ENCODE results near the gene TIMM22. TPM values are rescaled to one million over a fixed set of nuclear protein-coding genes. Genes with fewer than 3 reads are reported as not detected.

TIMM22 gene
- total and polyA plus RNA-seq, 10 donors = 5.1 to 14.3 (median 11.0) TPM

DNA sequence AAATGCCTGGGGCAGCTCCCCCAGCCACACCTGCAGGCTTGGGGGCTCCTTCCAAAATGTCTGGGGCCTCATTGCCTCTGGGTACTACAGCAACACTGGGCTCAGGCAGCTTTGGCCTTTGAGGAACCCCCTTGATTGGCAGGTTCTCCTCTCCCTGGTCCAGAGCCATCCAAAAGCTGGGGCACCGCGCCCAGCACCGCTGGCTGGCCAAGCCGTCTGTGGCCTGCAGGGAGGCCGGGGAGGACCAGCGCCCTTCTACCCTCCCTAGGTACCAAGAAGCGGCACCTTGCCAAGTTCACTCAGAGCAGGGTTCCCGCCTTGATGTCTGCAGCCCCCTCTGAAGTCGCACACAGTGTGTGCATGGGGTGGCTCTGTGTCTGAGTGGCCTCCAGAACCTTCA, 30.1 kb downstream of the TIMM22 start:
- no peak overlapping the region for H3K27ac ChIP-seq
- H3K27me3 ChIP-seq (replicated peaks in 1 of 7) = no peaks in the 10 kb centered on the region
- intact Hi-C loops (cut with DNase I; ENCODE audit: low total_unique reads) = no loop called here
- no peak for DNase-seq
- H3K4me3 ChIP-seq = no peak overlapping the region
- TF ChIP-seq POLR2A (IDR thresholded peaks at IDR 0.05) (no peak), POLR2AphosphoS5 (IDR thresholded peaks at IDR 0.05) (no peak)
- TF ChIP-seq, protein P1, sequence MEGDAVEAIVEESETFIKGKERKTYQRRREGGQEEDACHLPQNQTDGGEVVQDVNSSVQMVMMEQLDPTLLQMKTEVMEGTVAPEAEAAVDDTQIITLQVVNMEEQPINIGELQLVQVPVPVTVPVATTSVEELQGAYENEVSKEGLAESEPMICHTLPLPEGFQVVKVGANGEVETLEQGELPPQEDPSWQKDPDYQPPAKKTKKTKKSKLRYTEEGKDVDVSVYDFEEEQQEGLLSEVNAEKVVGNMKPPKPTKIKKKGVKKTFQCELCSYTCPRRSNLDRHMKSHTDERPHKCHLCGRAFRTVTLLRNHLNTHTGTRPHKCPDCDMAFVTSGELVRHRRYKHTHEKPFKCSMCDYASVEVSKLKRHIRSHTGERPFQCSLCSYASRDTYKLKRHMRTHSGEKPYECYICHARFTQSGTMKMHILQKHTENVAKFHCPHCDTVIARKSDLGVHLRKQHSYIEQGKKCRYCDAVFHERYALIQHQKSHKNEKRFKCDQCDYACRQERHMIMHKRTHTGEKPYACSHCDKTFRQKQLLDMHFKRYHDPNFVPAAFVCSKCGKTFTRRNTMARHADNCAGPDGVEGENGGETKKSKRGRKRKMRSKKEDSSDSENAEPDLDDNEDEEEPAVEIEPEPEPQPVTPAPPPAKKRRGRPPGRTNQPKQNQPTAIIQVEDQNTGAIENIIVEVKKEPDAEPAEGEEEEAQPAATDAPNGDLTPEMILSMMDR (IDR thresholded peaks at IDR 0.05 in 8 of 11, conservative IDR thresholded peaks at IDR 0.05 in 3 of 11) = no peak
- peaks cover 0 to 31% (median 9%) of the 10 kb centered on the region in 6 donors for H3K4me1 ChIP-seq
- H3K36me3 ChIP-seq = peaks cover 0 to 93% (median 9%) of the 10 kb centered on the region in 6 donors
- WGBS, 5 donors = 74 to 98% (median 93%) methylated on average over 3 to 9 of the region's 9 CpGs
- H3K9me3 ChIP-seq = no peaks in the 10 kb centered on the region

DNA sequence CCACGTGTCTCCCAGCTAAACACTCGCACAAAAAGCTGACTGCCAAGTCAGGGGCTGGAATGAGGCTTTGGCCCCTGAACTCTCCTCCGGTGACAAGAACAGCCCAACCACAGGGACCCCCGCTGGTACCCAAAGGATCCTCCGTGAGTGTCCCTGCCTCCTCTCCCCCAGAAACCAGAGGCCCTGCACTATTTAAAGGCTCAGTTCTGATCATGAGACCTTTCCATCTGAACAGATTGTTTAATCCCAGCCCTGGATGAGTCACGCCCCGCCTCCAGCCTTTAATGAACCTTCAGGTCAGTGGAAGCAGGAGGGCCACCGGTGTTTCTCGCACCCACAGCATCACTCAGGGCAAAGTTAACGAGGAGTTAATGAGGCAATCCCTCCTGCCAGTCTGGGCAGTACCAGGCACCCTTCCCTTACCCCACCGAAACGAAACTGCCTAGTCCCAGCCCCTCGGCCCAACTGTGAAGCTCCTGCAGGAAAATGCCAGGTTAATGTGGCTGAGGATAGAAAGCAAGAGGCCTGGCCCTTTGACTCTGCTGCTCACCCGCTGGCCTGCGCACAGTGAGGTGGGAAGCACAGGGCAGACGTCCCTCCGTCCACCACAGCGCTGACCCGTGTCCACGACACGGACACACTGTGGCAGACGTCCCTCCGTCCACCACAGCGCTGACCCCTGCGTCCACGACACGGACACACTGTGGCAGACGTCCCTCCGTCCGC, 32.4 kb downstream of the TIMM22 start:
- Histone ChIP-seq H3K27ac (no peak overlapping the region), H3K4me1 (peaks cover 0 to 41% (median 13%) of the 10 kb centered on the region in 6 donors), H3K36me3 (peaks cover 0 to 90% (median 15%) of the 10 kb centered on the region in 6 donors), H3K9me3 (no peaks in the 10 kb centered on the region), H3K27me3 (replicated peaks in 1 of 7) (no peaks in the 10 kb centered on the region), H3K4me3 (no peak overlapping the region)
- DNase-seq = no peak
- intact Hi-C loops (cut with DNase I; ENCODE audit: low total_unique reads) = no loop called here
- 85 to 89% (median 88%) methylated on average over 30 of the region's 30 CpGs for WGBS, 5 donors
- no peak for TF ChIP-seq POLR2AphosphoS5 (IDR thresholded peaks at IDR 0.05)
- TF ChIP-seq POLR2A (IDR thresholded peaks at IDR 0.05) = no peak
- TF ChIP-seq, protein P1 (IDR thresholded peaks at IDR 0.05 in 8 of 11, conservative IDR thresholded peaks at IDR 0.05 in 3 of 11) = no peak

DNA sequence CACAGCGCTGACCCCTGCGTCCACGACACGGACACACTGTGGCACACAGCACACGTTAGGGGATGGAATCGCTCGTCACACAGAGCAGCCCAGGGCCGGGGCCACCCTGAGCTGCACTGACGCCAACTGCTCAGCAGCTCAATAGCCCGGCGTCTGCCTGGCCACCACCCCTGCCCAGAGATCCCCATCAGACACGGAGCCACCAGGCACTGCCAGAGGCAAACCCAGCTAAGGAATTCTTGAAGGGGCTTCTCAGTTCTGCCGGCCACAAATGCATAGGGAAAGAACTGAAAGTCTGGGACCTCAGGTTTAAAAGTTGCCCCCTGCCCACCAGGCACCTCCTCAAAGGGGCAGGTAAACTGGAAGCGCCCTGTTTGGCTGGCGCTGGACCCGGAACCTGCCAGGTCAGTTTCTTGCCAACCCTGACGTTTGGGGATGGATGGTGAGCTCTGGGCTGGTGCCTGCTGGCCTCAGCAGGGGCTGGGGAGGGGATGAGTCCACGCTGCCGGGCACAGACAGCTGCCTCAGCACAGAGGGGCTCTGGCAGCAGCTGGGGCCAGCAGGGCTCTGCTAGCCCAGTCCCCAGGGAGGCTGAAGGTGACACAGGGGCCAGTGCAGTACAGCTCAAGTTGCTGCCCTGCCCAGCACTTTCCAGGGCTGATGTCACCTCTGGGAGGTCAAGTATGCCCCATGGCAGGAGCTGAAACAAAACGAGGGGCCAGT, 33.2 kb downstream of the TIMM22 start:
- H3K9me3 ChIP-seq = no peaks in the 10 kb centered on the region
- WGBS, 5 donors = 82 to 93% (median 86%) methylated on average over 12 to 20 of the region's 20 CpGs
- no peak overlapping the region for H3K4me3 ChIP-seq
- H3K4me1 ChIP-seq = peaks cover 0 to 42% (median 15%) of the 10 kb centered on the region in 6 donors
- H3K27ac ChIP-seq = peak overlapping the region in 2 of 8 donors; percentile 8 to 13
- H3K36me3 ChIP-seq = peaks cover 0 to 94% (median 15%) of the 10 kb centered on the region in 6 donors
- TF ChIP-seq POLR2AphosphoS5 (IDR thresholded peaks at IDR 0.05) (no peak), POLR2A (IDR thresholded peaks at IDR 0.05) (no peak)
- TF ChIP-seq, protein P1 (IDR thresholded peaks at IDR 0.05 in 8 of 11, conservative IDR thresholded peaks at IDR 0.05 in 3 of 11) = no peak
- intact Hi-C loops (cut with DNase I; ENCODE audit: low total_unique reads) = no loop called here
- DNase-seq = no peak
- no peaks in the 10 kb centered on the region for H3K27me3 ChIP-seq (replicated peaks in 1 of 7)
